ENCODE results near the gene ALKBH4.
"Not testable (repeated sequence)": the region's sequence is repeated elsewhere in the genome, so short reads cannot be mapped to it uniquely, and the experiment has no call there.

Gene ALKBH4, protein sequence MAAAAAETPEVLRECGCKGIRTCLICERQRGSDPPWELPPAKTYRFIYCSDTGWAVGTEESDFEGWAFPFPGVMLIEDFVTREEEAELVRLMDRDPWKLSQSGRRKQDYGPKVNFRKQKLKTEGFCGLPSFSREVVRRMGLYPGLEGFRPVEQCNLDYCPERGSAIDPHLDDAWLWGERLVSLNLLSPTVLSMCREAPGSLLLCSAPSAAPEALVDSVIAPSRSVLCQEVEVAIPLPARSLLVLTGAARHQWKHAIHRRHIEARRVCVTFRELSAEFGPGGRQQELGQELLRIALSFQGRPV

DNA sequence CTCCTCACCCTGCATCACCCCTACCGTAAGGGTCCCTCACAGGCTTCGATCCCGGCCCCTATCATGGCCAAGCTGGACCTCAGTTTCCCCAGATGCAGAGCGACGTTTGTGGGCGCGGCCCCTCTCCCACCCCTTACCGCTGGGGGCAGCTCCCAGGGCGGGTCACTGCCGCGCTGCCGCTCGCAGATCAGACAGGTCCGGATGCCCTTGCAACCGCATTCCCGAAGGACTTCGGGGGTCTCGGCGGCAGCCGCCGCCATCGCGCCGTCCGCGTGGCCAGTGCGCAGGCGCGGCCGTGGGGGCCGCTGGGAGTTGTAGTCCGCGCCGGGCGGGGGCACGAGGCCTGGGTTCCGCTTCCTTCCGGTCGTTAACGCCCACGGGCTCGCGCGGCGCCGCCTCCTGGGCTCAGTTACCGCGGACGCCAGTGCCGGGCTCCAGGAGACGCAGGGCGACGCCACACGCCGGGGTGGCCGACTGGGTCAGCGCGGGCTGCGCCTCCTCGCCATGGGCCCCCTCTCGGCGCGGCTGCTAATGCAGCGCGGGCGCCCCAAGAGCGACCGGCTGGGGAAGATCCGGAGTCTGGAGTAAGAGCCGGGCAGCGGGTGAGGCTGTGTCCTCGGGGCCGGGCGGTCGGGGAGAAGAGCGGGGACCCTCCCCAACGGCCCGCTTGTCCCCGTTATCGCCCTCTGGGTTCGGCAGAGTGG is at the start of gene ALKBH4, which contains the start of gene LRWD1:
ALKBH4 (minus strand) TSS at position 287 of the 704 bp plus-strand sequence; CDS start at position 260, 27 bp downstream.
LRWD1 (plus strand) TSS at position 408 of the 704 bp plus-strand sequence; CDS start at position 505, 97 bp downstream.
- DNase-seq (ENCODE audit: low read depth): peak; percentile 42

DNA sequence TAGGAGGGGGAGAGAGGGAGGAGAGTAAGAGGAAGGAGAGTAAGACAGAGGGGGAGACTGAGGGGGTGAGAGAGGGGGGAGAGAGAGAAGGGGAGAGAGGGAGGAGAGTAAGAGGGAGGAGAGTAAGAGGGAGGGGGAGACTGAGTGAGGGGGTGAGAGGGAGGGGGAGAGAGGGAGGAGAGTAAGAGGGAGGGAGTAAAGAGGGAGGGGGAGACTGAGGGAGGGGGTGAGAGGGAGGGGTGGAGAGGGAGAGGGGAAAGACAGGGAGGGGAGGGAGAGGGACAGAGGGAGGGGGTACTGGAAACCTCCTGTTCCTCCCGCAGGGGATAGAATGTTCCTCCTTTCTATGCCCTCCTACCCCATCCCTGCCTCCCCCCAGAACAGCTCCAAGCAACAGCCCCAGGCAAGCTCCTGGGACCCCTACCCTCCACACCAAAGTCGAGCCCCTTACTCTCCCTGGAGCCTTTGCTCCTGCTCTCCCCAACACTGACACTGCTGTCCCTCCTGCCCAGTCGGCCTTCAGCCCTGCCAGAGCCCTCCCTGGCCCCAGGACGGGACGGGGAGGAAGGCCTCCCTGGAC is 48.1 kb upstream of the ALKBH4 start:
- DNase-seq (ENCODE audit: low read depth): not testable (repeated sequence)

DNA sequence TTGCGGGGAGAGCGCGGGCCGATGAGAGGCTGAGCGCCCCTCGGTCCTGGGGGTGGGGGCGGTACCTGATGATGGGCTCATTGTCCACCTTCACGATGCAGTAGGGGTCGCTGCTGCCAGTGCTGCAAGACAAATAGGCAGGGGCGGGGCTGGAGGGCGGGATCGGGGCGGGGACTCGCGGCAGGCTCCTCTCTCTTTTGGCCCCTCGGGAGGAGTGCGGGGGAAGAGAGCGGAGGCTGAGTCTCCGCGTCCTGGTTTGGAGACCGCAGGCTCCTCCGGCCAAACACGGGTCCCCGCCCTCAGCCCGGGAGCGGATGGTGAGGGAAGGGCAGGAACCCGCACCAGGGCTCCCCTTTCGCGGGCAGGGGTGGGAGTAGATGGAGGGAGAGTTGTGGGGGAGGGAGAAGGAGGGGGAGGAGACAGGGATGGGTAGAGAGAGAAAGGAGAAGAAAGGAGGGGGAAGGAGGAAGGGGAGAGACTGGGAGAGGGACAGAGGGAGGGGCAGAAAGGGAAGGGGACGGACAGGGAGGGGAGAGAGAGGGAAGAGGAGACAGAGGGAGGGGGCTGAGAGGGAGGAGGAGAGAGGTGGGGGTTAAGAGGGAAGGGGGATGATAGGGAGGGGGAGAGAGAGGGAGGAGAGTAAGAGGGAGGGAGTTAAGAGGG is 47.3 kb upstream of the ALKBH4 start:
- not testable (repeated sequence) for DNase-seq (ENCODE audit: low read depth)

DNA sequence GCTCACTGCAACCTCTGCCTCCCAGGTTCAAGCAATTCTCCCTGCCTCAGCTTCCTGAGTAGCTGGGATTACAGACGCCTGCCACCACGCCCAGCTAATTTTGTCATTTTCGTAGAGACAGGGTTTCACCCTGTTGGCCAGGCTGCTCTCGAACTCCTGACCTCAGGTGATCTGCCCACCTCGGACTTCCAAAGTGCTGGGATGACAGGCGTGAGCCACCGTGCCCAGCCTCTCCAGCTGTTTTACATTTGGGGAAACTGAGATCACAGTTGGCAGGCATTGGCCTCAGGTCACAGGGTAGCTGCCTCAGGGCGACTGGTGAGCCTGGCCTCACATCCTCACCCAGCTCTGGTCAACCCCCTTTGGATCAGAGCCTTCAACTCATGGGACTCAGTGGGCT is 45.9 kb upstream of the ALKBH4 start:
- DNase-seq (ENCODE audit: low read depth): not testable (repeated sequence)

DNA sequence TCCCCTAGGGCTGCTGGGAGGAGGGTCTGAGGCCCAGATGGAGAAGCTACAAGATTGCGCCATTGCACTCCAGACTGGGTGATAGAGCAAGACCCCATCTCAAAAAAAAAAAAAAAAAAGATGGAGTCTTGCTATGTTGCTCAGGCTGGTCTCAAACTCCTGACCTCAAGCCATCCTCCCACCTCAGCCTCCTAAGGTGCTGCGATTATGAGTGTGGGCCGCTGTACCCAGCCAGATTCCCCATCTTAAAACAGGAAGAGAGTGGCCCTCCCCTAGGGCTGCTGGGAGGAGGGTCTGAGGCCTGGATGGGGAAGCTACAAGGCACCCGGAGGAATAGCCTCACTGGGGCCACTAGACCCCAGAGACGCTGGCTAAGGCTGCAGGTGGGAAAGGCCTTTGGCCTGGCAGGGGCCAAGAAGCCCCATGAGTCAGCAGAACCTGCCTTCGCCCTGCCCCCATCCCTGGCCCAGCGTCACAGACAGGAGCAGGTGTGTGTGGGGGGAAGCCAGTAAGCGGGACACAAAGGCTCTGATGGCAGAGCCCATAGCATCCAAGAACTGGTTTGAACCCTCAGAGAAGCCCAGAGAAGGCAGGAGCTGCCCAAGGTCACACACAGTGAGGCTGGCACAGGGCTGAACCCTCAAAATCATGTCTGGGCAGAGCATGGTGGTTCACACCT is 42.9 kb upstream of the ALKBH4 start:
- not testable (repeated sequence) for DNase-seq (ENCODE audit: low read depth)

DNA sequence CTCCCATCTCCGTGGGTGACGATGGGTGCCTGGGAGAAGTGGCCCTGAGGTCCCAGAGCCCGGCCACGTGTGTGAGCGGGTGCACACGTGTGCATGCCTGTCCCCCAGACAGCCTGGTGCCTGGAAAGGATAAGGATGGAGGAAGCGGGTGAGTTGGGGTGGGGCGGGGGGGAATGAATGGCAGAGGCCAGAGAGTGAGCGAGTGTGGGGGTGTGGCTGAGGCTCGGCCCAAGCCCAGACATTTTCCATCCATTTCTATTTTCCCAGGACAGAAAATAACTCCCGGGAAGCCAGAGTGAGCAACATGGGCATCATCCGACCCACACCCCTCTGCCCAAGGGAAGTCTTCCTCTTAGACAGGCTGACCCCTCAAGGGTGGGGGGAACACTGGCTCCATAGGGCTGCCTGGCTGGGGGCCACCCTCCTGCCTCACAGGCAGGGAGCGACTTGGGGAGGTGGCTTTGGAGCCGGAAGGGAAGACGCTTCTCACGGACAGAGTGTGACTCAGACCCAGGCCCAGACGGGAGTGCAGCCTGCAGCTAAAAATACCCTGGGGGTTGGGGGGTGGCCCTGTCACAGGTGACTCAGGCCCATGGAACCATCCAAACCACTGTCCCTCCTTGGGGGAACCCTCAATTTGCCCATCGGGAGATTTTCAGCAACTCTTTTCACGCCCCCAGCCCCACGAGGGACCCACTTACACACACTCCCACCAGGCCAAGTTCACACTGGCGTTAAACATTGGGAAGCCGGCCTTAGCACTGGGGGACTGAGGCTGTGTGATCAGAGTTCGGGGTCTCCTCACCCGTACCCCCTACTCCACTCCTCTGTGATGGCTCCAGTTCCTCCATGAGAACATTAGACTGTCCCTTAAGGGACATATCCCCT is 40.9 kb upstream of the ALKBH4 start:
- not testable (repeated sequence) for DNase-seq (ENCODE audit: low read depth)

DNA sequence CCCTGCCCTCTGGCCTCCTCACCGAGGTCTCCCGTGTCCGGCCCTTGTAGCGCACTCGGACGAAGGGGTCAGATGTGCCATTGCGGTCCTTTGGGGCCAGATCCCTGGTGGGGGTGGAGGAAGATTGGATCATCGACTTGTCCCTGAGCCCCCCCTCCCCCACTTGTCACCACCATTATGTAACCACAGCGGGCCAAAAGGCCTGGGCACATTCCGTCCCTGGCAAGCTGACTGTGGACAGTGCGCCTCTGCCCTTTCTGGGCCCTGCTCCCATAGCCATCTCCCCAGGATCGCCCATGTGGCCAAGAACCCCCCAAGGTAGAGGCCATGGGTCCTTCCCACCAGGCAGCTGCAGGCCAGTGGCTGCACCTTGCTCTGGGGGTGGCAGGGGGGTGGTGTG is 38.5 kb upstream of the ALKBH4 start:
- not testable (repeated sequence) for DNase-seq (ENCODE audit: low read depth)

DNA sequence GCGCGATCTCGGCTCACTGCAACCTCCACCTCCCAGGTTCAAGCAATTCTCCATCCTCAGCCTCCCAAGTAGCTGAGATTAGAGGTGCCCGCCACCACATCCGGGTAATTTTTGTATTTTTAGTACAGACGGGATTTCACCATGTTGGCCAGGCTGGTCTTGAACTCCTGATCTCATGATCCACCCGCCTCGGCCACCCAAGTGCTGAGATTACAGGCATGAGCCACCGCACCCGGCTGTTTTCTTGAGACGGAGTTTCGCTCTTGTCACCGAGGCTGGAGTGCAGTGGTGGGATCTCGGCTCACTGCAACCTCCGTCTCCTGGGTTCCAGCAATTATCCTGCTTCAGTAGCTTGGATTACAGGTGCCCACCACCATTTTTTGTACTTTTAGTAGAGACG is 33.7 kb upstream of the ALKBH4 start:
- not testable (repeated sequence) for DNase-seq (ENCODE audit: low read depth)

DNA sequence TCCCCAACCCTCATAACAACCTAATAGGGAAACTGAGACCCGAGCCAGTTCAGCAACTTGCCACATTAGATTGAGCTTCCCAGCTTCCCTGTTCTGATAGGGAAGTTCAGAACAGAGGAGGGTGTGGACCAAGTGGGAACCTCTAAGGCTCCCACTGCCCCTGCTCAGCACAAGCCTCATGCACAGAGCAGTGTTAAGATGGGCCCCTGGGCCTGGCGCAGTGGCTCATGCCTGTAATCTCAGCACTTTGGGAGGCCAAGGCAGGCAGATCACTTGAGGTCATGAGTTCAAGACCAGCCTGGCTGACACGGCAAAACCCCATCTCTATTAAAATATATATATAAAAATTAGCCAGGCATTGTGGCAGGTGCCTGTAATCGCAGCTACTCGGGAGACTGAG is 32.6 kb upstream of the ALKBH4 start:
- not testable (repeated sequence) for DNase-seq (ENCODE audit: low read depth)

DNA sequence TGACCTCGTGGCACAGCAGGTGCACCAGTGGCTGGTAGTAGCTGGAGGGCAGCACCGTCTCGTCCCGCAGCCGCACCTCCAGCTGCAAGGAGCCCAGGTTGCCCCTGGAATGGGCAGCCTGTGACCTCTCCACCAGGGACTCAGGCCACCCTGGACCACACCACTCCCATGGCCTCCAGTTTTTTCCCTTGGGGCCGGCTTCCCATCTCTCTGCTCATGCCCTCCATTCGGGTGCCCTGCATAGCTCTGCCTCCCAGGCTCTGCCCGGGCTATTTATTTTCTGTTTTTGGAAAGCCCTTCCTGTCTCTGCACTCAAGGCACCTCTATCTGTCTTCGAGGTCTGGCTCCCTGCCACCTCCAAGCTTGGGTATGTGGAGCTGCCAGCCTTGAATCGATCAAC is 32.2 kb upstream of the ALKBH4 start:
- DNase-seq (ENCODE audit: low read depth): not testable (repeated sequence)

DNA sequence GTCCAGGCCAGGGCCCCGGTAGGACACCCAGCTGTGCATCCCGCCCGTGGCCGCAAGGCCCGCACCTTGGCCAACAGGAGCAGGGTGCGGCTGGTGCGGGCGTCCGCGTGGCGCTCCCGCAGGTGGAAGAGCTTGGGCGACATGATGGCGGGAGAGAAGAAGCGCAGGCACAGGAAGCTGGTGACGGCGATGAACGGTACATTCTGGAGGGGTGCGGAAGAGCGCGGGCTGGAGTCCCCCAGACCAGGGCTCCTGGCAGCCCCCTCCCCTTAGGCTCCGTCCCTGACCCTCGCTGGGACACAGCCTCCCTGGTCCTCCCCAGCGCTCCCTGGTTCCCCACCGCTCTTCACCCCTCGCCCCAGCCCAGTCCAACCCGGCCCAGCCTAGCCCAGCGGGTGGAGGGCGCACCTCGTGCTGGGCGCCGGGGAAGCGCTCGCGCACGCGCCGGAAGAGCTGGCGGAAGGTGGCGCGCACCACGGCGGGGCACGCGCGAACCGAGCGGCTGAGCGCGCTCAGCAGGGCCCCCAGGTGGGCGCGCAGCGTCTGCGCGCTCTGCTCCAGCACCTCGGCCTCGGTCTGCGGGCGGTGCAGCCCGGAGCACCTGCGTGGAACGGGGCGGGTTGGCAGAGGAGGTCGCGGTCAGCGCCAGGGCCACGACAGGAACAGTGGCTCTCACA is 29.9 kb upstream of the ALKBH4 start:
- DNase-seq (ENCODE audit: low read depth): not testable (repeated sequence)

DNA sequence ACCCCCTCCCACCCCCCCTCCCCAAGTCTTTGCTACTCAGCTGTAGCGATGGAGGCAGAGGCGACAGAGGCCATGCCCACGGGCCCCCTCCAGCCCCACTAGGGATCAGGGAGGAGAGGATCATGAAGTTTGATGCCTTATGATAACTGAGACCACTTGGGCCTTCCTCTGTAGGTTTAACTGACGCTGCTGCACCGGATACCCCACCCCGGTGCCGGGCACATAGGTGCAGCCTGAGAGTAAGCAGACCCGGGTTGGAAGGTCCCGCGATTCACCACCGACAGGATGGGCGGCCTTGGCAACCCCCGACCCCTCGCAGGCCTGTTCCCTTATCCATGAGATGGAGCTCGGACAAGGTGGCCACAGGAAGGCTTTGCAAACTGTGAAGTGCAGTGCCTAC is 29.4 kb upstream of the ALKBH4 start:
- not testable (repeated sequence) for DNase-seq (ENCODE audit: low read depth)

DNA sequence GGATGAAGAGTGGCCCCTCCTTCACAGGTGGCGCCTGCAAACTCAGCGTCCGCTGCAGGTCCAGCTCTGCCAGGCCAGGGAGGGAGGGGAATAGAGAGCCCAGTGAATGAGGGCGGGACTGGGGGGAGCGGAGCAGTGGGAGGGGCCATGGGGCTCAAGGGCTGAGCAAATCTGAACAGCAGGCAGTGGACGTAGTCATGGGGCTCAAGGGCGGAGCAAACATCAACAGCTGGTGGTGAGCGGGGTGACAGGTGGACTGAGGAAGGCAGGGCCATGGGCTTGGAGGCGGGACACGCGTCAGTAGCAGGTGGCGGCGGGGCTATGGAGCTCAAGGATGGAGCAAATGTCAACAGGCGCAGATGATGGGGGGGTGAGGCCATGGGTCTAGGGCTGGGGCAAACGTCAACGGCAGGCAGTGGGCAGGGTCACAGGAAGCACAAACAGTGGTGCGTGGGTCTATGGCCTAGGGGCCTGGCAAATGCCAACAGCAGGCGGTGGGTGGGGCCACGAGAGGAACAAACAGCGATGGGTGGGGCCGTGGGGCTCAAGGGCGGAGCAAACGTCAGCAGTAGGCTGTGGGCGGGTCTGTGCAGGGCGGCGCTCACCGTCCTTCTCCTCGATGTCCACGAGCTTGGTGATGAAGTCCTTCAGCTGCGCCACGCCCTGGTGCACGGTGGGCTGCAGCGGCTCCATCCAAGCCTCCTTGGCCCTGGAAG is 28.7 kb upstream of the ALKBH4 start:
- not testable (repeated sequence) for DNase-seq (ENCODE audit: low read depth)

DNA sequence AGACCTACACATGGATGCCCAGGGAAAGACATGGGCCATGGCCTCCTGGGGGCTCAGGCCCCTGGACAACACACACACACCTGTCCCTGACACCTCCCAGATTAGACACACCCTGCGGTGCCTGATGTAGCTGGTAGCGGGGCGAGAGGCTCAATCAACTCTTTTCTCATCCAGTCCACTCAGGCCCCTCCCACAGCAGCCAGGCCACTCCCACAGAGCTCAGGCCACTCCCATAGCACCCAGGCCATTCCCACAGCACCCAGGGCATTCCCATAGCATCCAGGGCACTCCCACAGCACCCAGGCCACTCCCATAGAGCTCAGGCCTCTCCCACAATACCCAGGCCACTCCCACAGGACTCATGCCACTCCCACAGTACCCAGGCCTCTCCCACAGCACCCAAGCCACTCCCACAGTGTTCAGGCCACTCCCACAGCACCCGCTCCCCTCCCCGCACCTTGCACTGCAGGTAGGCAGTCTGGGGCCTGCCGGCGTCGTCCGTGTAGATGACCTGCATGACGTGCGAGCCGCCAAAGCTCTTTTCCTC is 25.9 kb upstream of the ALKBH4 start:
- not testable (repeated sequence) for DNase-seq (ENCODE audit: low read depth)

DNA sequence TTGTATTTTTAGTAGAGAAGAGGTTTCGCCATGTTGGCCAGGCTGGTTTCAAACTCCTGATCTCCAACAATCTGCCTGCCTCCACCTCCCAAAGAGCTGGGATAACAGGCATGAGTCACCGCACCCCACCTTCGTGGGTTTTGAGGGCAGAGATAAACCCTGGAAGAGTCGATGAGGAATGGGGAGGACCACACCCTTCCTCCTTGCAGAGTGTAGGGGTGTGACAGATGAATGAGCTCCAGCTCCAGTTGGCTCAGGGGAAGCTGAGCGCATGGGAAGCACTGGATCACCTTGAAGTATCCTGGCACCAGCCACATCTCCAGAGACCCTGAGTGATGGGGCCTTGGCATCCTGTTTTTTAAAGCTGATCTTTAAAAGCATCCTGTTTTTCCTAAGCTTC is 19.7 kb upstream of the ALKBH4 start:
- DNase-seq (ENCODE audit: low read depth): not testable (repeated sequence)

DNA sequence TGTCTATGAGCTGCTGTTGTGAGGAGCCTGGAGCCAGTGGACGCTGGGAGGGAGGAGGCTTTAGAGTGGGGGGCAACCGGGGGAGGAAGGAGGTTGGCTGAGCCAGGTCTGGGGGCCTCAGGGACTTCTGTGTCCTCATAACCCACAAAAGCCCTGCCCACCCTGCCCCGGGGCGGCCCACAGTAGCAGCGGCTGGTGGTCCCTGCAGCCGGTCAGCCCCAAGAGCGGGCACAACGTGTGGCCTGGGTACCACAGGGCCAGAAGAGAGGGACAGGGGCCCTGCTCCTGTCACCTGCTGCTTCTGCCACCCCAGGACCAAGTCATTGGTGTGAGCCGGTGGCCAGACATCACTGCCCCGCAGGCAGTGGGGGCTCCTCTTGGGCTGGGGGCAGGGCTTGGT is 17.3 kb upstream of the ALKBH4 start:
- not testable (repeated sequence) for DNase-seq (ENCODE audit: low read depth)

DNA sequence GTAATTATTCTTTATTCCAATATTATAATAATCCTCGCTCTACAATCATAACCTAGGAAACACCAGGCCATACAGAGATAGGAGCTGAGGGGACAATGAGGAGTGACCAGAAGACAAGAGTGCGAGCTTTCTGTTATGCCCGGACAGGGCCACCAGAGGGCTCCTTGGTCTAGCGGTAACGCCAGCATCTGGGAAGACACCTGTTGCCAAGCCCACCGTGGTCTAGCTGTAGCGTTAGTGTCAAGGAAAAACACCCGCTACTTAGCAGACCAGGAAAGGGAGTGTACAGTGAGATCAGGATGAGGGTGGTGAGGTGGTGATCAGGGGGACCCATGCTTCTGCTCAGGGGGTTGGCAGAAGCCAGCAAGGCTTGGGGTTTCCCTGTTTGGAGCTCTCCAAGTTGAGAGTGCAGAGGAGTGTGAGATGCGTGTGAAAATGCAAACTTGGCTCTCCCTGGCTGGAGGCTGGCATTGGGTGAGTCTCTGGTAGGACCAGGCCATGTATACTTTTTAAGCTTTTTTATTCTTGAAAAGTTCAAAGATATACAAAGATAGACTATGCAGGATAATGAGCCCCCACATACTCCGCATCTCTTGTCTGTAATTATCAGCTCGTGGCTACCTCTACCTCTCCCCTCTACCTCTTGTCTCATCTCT is 15.4 kb upstream of the ALKBH4 start:
- DNase-seq (ENCODE audit: low read depth): not testable (repeated sequence)

DNA sequence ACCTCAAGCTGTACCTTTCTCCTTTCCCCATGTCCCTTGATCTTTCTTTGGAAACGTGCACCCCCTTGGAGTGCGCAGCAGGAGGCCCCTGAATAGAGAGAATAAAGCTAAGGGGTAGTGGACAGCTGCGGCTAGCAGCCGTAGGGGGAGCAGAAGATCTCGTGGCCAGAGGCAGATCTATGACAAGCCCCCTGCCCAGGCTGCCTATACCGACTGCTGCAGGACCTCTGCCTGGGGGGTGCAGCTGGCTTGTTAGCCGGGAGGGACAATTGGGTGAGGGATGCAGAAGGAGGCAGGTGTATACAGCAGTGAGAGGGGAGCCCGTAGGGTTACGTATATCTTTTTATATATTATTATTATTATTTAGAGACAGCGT is 14.5 kb upstream of the ALKBH4 start:
- DNase-seq (ENCODE audit: low read depth): not testable (repeated sequence)

Measured in non-pigmented ciliary epithelial cell (primary cell).